NK-92 treated with Interleukin-12 subunit alpha and Interleukin-12 subunit beta, amount 100 ng/mL, for 24 hours (cell line): ENCODE results near the gene INS.

Experiments
- DNase-seq: peaks from one replicate; lab custom pipeline; 2025; lab: John Stamatoyannopoulos, UW

The INS gene

GRCh38 chr11:2160736-2161259, at the start of gene INS:
TSS of gene INS (minus strand) at chr11:2161209. CDS start at chr11:2160971, 238 bp downstream.
- no peak for DNase-seq

GRCh38 chr11:2210366-2211112, 49.5 kb upstream of the INS start:
- no peak for DNase-seq

- no peak for DNase-seq
Measured at GRCh38 chr11:2209900-2210321, 48.9 kb upstream of the INS start.

- no peak for DNase-seq
Measured at GRCh38 chr11:2209370-2209801, 48.4 kb upstream of the INS start.

- DNase-seq, result no peak
Measured at GRCh38 chr11:2208691-2209369, 47.8 kb upstream of the INS start.

GRCh38 chr11:2207773-2208621, 47.0 kb upstream of the INS start:
- no peak for DNase-seq

- no peak for DNase-seq
Measured at GRCh38 chr11:2207212-2207611, 46.2 kb upstream of the INS start.

- DNase-seq, result no peak
Measured at GRCh38 chr11:2205981-2206690, 45.1 kb upstream of the INS start.

- DNase-seq, result no peak
Measured at GRCh38 chr11:2205214-2205720, 44.3 kb upstream of the INS start.

GRCh38 chr11:2204361-2205213, 43.6 kb upstream of the INS start:
- no peak for DNase-seq

- DNase-seq, result no peak
Measured at GRCh38 chr11:2203440-2204259, 42.6 kb upstream of the INS start.

GRCh38 chr11:2202900-2203439, 42.0 kb upstream of the INS start:
- no peak for DNase-seq

- DNase-seq, result no peak
Measured at GRCh38 chr11:2202071-2202899, 41.3 kb upstream of the INS start.

- no peak for DNase-seq
Measured at GRCh38 chr11:2201542-2201941, 40.5 kb upstream of the INS start.

GRCh38 chr11:2200957-2201519, 40.0 kb upstream of the INS start:
- no peak for DNase-seq

- no peak for DNase-seq
Measured at GRCh38 chr11:2200536-2200935, 39.5 kb upstream of the INS start.

GRCh38 chr11:2199466-2200341, 38.7 kb upstream of the INS start:
- no peak for DNase-seq
